K562 (cell line): ENCODE measurements around the gene C12orf75. TPM values are rescaled to one million over a fixed set of nuclear protein-coding genes. Genes with fewer than 3 reads are reported as not detected.

Experiments
- ATAC-seq: fragments of 200-7000 bp; cut with Tn5 transposase; 3 replicates; pipeline ENCODE4 v1.9.1; 2020; ENCODE audit warnings: moderate library complexity
- BruUV-seq: library from RNA; stranded (reverse); fragments of 400-500 nt; replicated peaks from 2 replicates; lab custom pipeline; 2021; lab: Mats Ljungman, UMichigan
- CTCF ChIA-PET: fragments of 300-600 bp; formaldehyde crosslinking; extraction: SDS; loops from one replicate; lab custom pipeline; 2021; ENCODE audit warnings: low intra/inter-chr PET ratio; lab: Yijun Ruan, JAX
- POLR2A ChIA-PET: fragments of 300-600, 350-650 bp; sonication (Branson Sonifier 250); formaldehyde crosslinking; extraction: SDS; loops from one replicate; lab custom pipeline; 2021; ENCODE audit warnings: antibody characterized with exemption, inconsistent platforms; lab: Yijun Ruan, JAX
- DNase-seq, 4 experiments: peaks; one replicate each; pipeline versions ENCODE4 v3.0.0 to v3.0.0-alpha.2; 2011 to 2018; ENCODE audit warnings: low spot score in 3 of 4, mixed read lengths in 3 of 4; ENCODE audit errors: extremely low read depth in 1 of 4
- FAIRE-seq: peaks from 2 replicates; lab custom pipeline; 2011; peaks lifted over from hg19 to GRCh38; lab: Jason Lieb, UNC
- H2AFZ ChIP-seq: 2 replicates; pipeline ENCODE4 v1.6.0; 2011; ENCODE audit warnings: low read depth, low read length, control low read depth, inconsistent platforms
- H3K27ac ChIP-seq: fragments of 200-600 bp; 3 replicates; pipeline ENCODE4 v1.8.0; 2011; ENCODE audit warnings: low read depth, mild to moderate bottlenecking, control low read depth, inconsistent platforms, low read length, moderate library complexity, mixed read lengths; ENCODE audit errors: extremely low read depth
- H3K27me3 ChIP-seq, 2 experiments: fragments of 300-600 bp in 1 of 2; 2 replicates in 1 of 2; 3 replicates in 1 of 2; pipeline versions ENCODE4 v1.6.0 to v1.8.0; 2011; ENCODE audit warnings: inconsistent platforms in 2 of 2, low read length in 2 of 2, mild to moderate bottlenecking in 1 of 2, mixed read lengths in 1 of 2, moderate library complexity in 1 of 2; ENCODE audit not compliant: control insufficient read depth in 2 of 2, insufficient read depth in 2 of 2
- H3K36me3 ChIP-seq: fragments of 300-600 bp; 3 replicates; pipeline ENCODE4 v1.8.0; 2011; ENCODE audit warnings: mild to moderate bottlenecking, low read length, inconsistent platforms; ENCODE audit not compliant: control insufficient read depth, insufficient read depth
- H3K4me1 ChIP-seq, 2 experiments: fragments of 200-600 bp in 1 of 2; replicated peaks in 1 of 2; 2 replicates in 1 of 2; 3 replicates in 1 of 2; pipeline versions ENCODE4 v1.5.1 to v1.8.0; 2011; ENCODE audit warnings: inconsistent platforms in 2 of 2, low read length in 2 of 2, mild to moderate bottlenecking in 1 of 2, mixed read lengths in 1 of 2, moderate library complexity in 1 of 2; ENCODE audit not compliant: control insufficient read depth in 2 of 2, insufficient read depth in 2 of 2
- H3K4me2 ChIP-seq: 2 replicates; pipeline ENCODE4 v1.6.1; 2011; ENCODE audit warnings: low read length, control low read depth, inconsistent platforms, mixed read lengths; ENCODE audit not compliant: insufficient read depth
- H3K4me3 ChIP-seq: fragments of 200-600 bp; sonication (generic), shearing (Covaris generic); 2 replicates; pipeline ENCODE4 v1.5.1; 2016; ENCODE audit warnings: control low read depth, inconsistent platforms
- H3K79me2 ChIP-seq: fragments of 200-600 bp; 3 replicates; pipeline ENCODE4 v1.8.0; 2011; ENCODE audit warnings: low read length, inconsistent platforms; ENCODE audit not compliant: control insufficient read depth, insufficient read depth
- H3K9ac ChIP-seq, 2 experiments: 2 replicates each; pipeline versions ENCODE4 v1.6.0 to v1.6.1; 2011; ENCODE audit warnings: low read depth in 2 of 2, low read length in 2 of 2, control low read depth in 1 of 2, inconsistent platforms in 1 of 2, mild to moderate bottlenecking in 1 of 2, mixed read lengths in 1 of 2; ENCODE audit not compliant: insufficient read depth in 1 of 2
- H3K9me1 ChIP-seq: one replicate; pipeline ENCODE4 v1.6.0; 2011; ENCODE audit warnings: inconsistent platforms, mild to moderate bottlenecking, low read length, moderate library complexity; ENCODE audit not compliant: control insufficient read depth, insufficient read depth
- H3K9me3 ChIP-seq: replicated peaks from 2 replicates; pipeline ENCODE4 v1.5.1; 2011; ENCODE audit warnings: low read depth, low read length, inconsistent platforms; ENCODE audit not compliant: control insufficient read depth, insufficient read depth
- H4K20me1 ChIP-seq: replicated peaks from 2 replicates; pipeline ENCODE4 v1.6.1; 2011; ENCODE audit warnings: low read length, inconsistent platforms, mixed read lengths; ENCODE audit not compliant: control insufficient read depth, insufficient read depth
- CC2D1A ChIP-seq: fragments of 450-650 bp; IDR thresholded peaks from 2 replicates; pipeline ENCODE4 v1.6.1; 2017; ENCODE audit warnings: mild to moderate bottlenecking
- MLX ChIP-seq, 2 experiments: fragments of 450-650 bp in 1 of 2; sonication (generic) in 1 of 2; formaldehyde crosslinking; conservative IDR thresholded peaks; 2 replicates each; pipeline versions ENCODE4 v1.4.0 to v1.8.1; 2020 to 2022; ENCODE audit warnings: mild to moderate bottlenecking in 1 of 2, missing genetic modification reagents in 1 of 2
- MTA3 ChIP-seq: fragments of 450-650 bp; formaldehyde crosslinking; IDR thresholded peaks from 2 replicates; pipeline ENCODE4 v1.6.1; 2017; ENCODE audit warnings: mild to moderate bottlenecking, borderline replicate concordance
- NCOR1 ChIP-seq: fragments of 450-650 bp; IDR thresholded peaks from 2 replicates; pipeline ENCODE4 v1.6.1; 2016; ENCODE audit warnings: mild to moderate bottlenecking, moderate library complexity
- ZFP36 ChIP-seq: fragments of 150-350 bp; IDR thresholded peaks from 2 replicates; pipeline ENCODE4 v1.6.1; 2018; ENCODE audit warnings: low read length, low read depth; ENCODE audit not compliant: partially characterized antibody
- ZNF140 ChIP-seq: fragments of 250-450 bp; sonication (Bioruptor Pico); IDR thresholded peaks from 2 replicates; pipeline ENCODE4 v1.8.0; 2021; ENCODE audit warnings: moderate library complexity, mild to moderate bottlenecking, inconsistent platforms
- ZSCAN29 ChIP-seq: fragments of 450-650 bp; IDR thresholded peaks from 2 replicates; pipeline ENCODE4 v1.6.1; 2017
- WGBS: fragments of 100-300 bp; shearing (Covaris generic); methylation state at CpG from one replicate; pipeline ENCODE4 v1.1.6; 2016; ENCODE audit warnings: low coverage, mixed read lengths; ENCODE audit not compliant: insufficient coverage; ENCODE audit errors: missing lambda C conversion rate; 5-methylcytosine and 5-hydroxymethylcytosine counted together
- in situ Hi-C: fragments of 300-500 bp; cut with MboI; formaldehyde crosslinking; loops from 4 replicates; pipeline ENCODE4 v1.15.0; 2018; ENCODE audit warnings: inconsistent platforms, mixed read lengths
- intact Hi-C: fragments of 100-400 bp; cut with micrococcal nuclease; formaldehyde crosslinking; loops from 2 replicates; pipeline ENCODE4 v1.14.2; 2022
- polyA plus RNA-seq, 8 experiments: library from polyadenylated mRNA; depleted of rRNA in 4 of 8; stranded (reverse) in 5 of 8; unstranded in 3 of 8; fragments of >200 nt; fragmentation: Nextera tagmentation in 2 of 8; fragmentation: Illumina TruSeq in 1 of 8; extraction: Ambion mirVana in 2 of 8; extraction: Trizol in 1 of 8; gene quantifications; 2 replicates each; pipeline versions ENCODE4 v1.2.1 to v1.2.3, GENCODE V29; 2011 to 2014; ENCODE audit warnings: inconsistent platforms in 1 of 8, missing spikeins in 1 of 8
- total RNA-seq, 7 experiments: library from RNA; depleted of rRNA in 6 of 7; stranded (reverse); fragments of >200 nt in 6 of 7; fragmentation: Illumina TruSeq in 2 of 7; extraction: Trizol in 2 of 7; gene quantifications; 2 replicates each; pipeline versions ENCODE4 v1.2.1 to v1.2.3, GENCODE V29; 2011 to 2021; ENCODE audit warnings: low replicate concordance in 1 of 7

Gene C12orf75
- total and polyA plus RNA-seq, 9 of the 15 experiments (the other 6 are each of a cell fraction or from before 2014, with no cell fraction given) = 0.06 to 0.82 (median 0.26) TPM; not detected in 3

- in situ Hi-C loops (no loop called here), intact Hi-C loops (no loop called here)
- no peak overlapping the region for H3K27ac ChIP-seq
- ChIA-PET POLR2A (no interaction called here), CTCF (no interaction called here)
- no peaks in the 10 kb centered on the region for H3K36me3 ChIP-seq
- BruUV-seq = no TSS peak
- no peaks in the 10 kb centered on the region for H3K79me2 ChIP-seq
- DNase-seq (no peak), ATAC-seq (no peak), FAIRE-seq (no peak)
- no peak for TF ChIP-seq NCOR1
- no peak for TF ChIP-seq MTA3
- TF ChIP-seq MLX (CRISPR knock-in tag; conservative IDR thresholded peaks at IDR 0.05) = no peak
- no peak for TF ChIP-seq ZNF140
- H3K4me1 ChIP-seq = peaks cover 0 to 11% of the 10 kb centered on the region in 2 experiments; a peak in 2 of 5 replicates
- no peak overlapping the region for H3K9ac ChIP-seq
- H3K27me3 ChIP-seq = peaks cover 12 to 19% of the 10 kb centered on the region in 2 experiments; a peak in 4 of 5 replicates
- H3K4me2 ChIP-seq = no peak overlapping the region
- no peaks in the 10 kb centered on the region; the same call in 1 of the 2 replicates for H3K9me3 ChIP-seq
- WGBS = 1% methylated on average over 4 of the region's 4 CpGs
- no peaks in the 10 kb centered on the region for H3K9me1 ChIP-seq
- H4K20me1 ChIP-seq = no peaks in the 10 kb centered on the region; the same call in 1 of the 2 replicates
- no peak overlapping the region for H3K4me3 ChIP-seq
- H2AFZ ChIP-seq = no peak overlapping the region
These were observed 4.1 kb downstream of the C12orf75 start for GRCh38 chr12:105334582-105334981.

DNA sequence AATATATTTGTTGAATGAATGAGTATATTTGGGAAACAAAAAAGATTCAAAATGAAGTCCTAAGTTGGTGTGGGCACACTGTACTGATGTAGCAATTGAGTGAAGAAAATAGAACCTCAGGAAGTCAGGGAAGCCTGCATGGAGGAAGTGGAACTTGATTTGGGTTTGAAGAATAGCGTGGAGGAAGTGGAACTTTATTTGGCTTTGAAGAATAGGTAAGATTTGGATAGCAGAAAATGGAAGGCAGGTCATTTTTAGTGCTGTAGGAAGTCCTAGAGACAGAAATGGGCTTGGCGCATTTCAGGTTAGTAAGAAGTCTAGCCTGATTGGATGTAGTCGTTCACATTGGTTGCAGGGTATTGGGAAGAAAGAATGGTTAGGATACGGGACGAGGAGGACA lies 5.4 kb downstream of the C12orf75 start:
- ChIA-PET CTCF (no interaction called here), POLR2A (no interaction called here)
- H3K36me3 ChIP-seq = no peaks in the 10 kb centered on the region
- no peak for DNase-seq
- no peaks in the 10 kb centered on the region; the same call in 1 of the 2 replicates for H3K9me3 ChIP-seq
- H3K79me2 ChIP-seq = no peaks in the 10 kb centered on the region
- H3K27ac ChIP-seq = no peak overlapping the region
- no peak for ATAC-seq
- in situ Hi-C loops (no loop called here), intact Hi-C loops (no loop called here)
- no TSS peak for BruUV-seq
- H3K9ac ChIP-seq = no peak overlapping the region
- H4K20me1 ChIP-seq = no peaks in the 10 kb centered on the region; the same call in 1 of the 2 replicates
- H3K27me3 ChIP-seq = peaks cover 7 to 11% of the 10 kb centered on the region in 2 experiments; a peak in 4 of 5 replicates
- no peak overlapping the region for H2AFZ ChIP-seq
- H3K4me3 ChIP-seq = no peak overlapping the region
- H3K4me2 ChIP-seq = no peak overlapping the region
- peaks cover 0 to 3% of the 10 kb centered on the region in 2 experiments; a peak in 2 of 5 replicates for H3K4me1 ChIP-seq
- no peaks in the 10 kb centered on the region for H3K9me1 ChIP-seq
- FAIRE-seq = no peak
- no peak for TF ChIP-seq ZSCAN29
- no peak for TF ChIP-seq CC2D1A
- peak; percentile 28 for TF ChIP-seq ZFP36
- WGBS = 8% methylated on average over 5 of the region's 5 CpGs
